Right cardiac atrium (tissue), 5 donors: ENCODE measurements around the gene SNIP1. TPM values are rescaled to one million over a fixed set of nuclear protein-coding genes. Genes with fewer than 3 reads are reported as not detected.
"Not testable (repeated sequence)": the region's sequence is repeated elsewhere in the genome, so short reads cannot be mapped to it uniquely, and the experiment has no call there.

Experiments
- ATAC-seq, 2 donors: fragments of 200-7000 bp; cut with Tn5 transposase; one replicate each; pipeline versions ENCODE4 v1.8.0 to v1.9.1; 2020; ENCODE audit warnings: moderate library complexity in 2 of 2, mild to moderate bottlenecking in 1 of 2
- DNase-seq, 3 donors: peaks; one replicate each; pipeline ENCODE4 v3.0.0-alpha.2; 2020
- H3K27ac ChIP-seq: one replicate; pipeline ENCODE4 v1.5.1; 2013; ENCODE audit warnings: mild to moderate bottlenecking, low read length, control low read depth, moderate library complexity
- H3K27me3 ChIP-seq: one replicate; pipeline ENCODE4 v1.6.1; 2013; ENCODE audit not compliant: control insufficient read depth, insufficient read depth
- H3K4me1 ChIP-seq: one replicate; pipeline ENCODE4 v1.6.1; 2013; ENCODE audit warnings: low read length; ENCODE audit not compliant: control insufficient read depth, insufficient read depth
- H3K4me3 ChIP-seq: one replicate; pipeline ENCODE4 v1.5.1; 2013; ENCODE audit warnings: low read length, control low read depth
- H3K9me3 ChIP-seq: one replicate; pipeline ENCODE4 v1.6.1; 2013; ENCODE audit warnings: low read length; ENCODE audit not compliant: control insufficient read depth
- WGBS: extraction: QIAGEN DNeasy Blood & Tissue Kit; methylation state at CpG from one replicate; pipeline ENCODE4 v1.1.7; 2013; 5-methylcytosine and 5-hydroxymethylcytosine counted together
- intact Hi-C, 4 donors: fragments of 100-400 bp; cut with DNase I; formaldehyde crosslinking; loops; one replicate each; pipeline versions ENCODE4 v1.11.0 to v1.14.0; 2022 to 2023
- polyA plus RNA-seq: library from polyadenylated mRNA; stranded (reverse); fragments of 200-250 nt; gene quantifications from one replicate; pipeline ENCODE4 v1.2.3, GENCODE V29; 2013
- total RNA-seq, 4 donors: library from RNA; stranded (reverse); fragmentation: NEBNext Ultra II Directional; extraction: Animal tissue kit (Norgen Biotek cat#: 25700); gene quantifications; one replicate each; pipeline ENCODE4 v1.2.1, GENCODE V29; 2021
- donor health status: healthy with polysubstance abuse.
- donor health status: DM: no; HTN: yes; CAD: no.
- donor health status: DM: no; HTN: no; CAD: no.
- donor health status: DM: no; HTN: yes; CAD: no; lungs with severe emphysema.
- donor health status: DM: yes; HTN: yes; CAD: no.

The SNIP1 gene
- total and polyA plus RNA-seq, 5 donors = 4.5 to 9.9 (median 8.0) TPM

- no peak for ATAC-seq
- H3K27me3 ChIP-seq = no peaks in the 10 kb centered on the region
- intact Hi-C loops = no loop called here
- no peaks in the 10 kb centered on the region for H3K9me3 ChIP-seq
- H3K4me3 ChIP-seq = no peak overlapping the region
- H3K27ac ChIP-seq = no peak overlapping the region
- no peak for DNase-seq
- 58% methylated on average over 1 of the region's 1 CpG for WGBS
- peaks cover 3% of the 10 kb centered on the region for H3K4me1 ChIP-seq
Measured at GRCh38 chr1:37558411-37558810, 4.3 kb upstream of the SNIP1 start.

DNA sequence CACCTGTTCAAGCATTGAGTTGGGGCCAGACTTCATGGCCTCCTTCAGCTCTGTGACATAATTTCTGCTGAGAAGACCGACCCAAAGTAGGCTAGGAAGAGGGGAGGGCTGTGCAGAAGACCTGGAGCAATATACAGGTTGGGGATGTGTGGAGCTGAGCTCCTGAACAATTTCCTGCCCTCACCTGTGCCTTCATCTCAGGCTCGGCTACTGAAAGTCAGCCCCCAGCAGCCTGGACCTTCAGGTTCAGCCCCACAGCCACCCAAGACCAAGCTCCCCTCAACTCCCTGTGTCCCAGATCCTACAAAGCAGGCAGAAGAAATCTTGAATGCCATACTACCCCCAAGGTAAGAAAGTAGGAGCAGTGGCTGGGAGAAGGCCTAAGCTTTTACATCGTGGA lies 3.3 kb upstream of the SNIP1 start:
- H3K4me1 ChIP-seq = peaks cover 6% of the 10 kb centered on the region
- ATAC-seq (no peak), DNase-seq (no peak)
- H3K9me3 ChIP-seq = no peaks in the 10 kb centered on the region
- WGBS = 85% methylated on average over 3 of the region's 3 CpGs
- no peak overlapping the region for H3K27ac ChIP-seq
- no peaks in the 10 kb centered on the region for H3K27me3 ChIP-seq
- intact Hi-C loops = no loop called here
- no peak overlapping the region for H3K4me3 ChIP-seq

- peaks cover 6% of the 10 kb centered on the region for H3K4me1 ChIP-seq
- H3K9me3 ChIP-seq = no peaks in the 10 kb centered on the region
- intact Hi-C loops = no loop called here
- DNase-seq (peak; percentile 90 to 95 (median 93)), ATAC-seq (peak; percentile 92 to 94)
- H3K27ac ChIP-seq = no peak within 1 kb of the TSS
- WGBS = 8% methylated on average over 31 of the region's 31 CpGs
- no peaks in the 10 kb centered on the region for H3K27me3 ChIP-seq
- H3K4me3 ChIP-seq = peak within 1 kb of the TSS; percentile 47
Measured at GRCh38 chr1:37556712-37557196, 2.7 kb upstream of the SNIP1 start, which contains the start of gene DNALI1. TSS of gene DNALI1 (plus strand) at chr1:37556940. CDS start at chr1:37556995, 55 bp downstream.

DNA sequence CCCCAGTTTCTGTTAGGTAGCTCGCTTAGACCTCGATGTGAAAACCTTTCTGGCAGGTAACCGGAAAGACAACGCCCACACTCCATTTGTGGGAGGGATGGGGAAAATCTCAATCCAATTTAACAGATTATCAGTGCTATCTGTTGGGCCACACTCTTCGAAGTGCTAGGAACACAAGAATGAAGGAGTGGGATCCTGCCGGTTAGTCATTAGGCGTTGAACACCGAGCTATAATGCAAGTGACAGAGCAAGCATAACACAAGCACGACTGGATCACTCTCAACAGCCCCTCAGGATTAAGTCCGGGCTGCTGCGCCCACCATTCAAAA lies 531 bp downstream of the SNIP1 start:
- ATAC-seq = no peak
- intact Hi-C loops = no loop called here
- H3K4me1 ChIP-seq = peaks cover 6% of the 10 kb centered on the region

DNA sequence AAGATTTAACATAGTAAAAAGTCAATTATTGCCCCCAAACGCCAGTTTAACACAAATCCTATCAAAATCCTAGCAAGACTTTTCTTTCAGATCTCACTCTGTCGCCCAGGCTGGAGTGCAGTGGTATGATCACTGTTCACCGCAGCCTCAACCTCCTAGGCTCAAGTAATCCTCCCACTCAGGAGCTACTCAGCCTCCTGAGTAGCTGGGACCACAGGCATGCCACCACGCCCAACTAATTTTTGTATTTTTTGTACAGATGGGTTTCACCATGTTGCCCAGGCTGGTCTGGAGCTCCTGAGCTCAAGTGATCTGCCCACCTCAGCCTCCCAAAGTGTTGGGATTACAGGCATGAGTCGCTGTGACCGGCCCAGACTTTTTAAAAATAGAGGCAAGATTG lies 4.8 kb downstream of the SNIP1 start:
- 94% methylated on average over 6 of the region's 6 CpGs for WGBS
- no peak overlapping the region for H3K27ac ChIP-seq
- intact Hi-C loops = no loop called here
- H3K9me3 ChIP-seq = no peaks in the 10 kb centered on the region
- DNase-seq (no peak), ATAC-seq (no peak)
- peaks cover 3% of the 10 kb centered on the region for H3K4me1 ChIP-seq
- no peaks in the 10 kb centered on the region for H3K27me3 ChIP-seq
- no peak overlapping the region for H3K4me3 ChIP-seq

More for the DNA sequence above, 531 bp downstream of the SNIP1 start:
- Histone ChIP-seq H3K4me3 (peak overlapping the region; percentile 67), H3K9me3 (no peaks in the 10 kb centered on the region), H3K27ac (peak overlapping the region; percentile 56), H3K27me3 (no peaks in the 10 kb centered on the region)
- DNase-seq = no peak
- 4% methylated on average over 11 of the region's 11 CpGs for WGBS

- intact Hi-C loops = no loop called here
- no peak for ATAC-seq
- DNase-seq = no peak
- Histone ChIP-seq H3K27me3 (no peaks in the 10 kb centered on the region), H3K4me1 (no peaks in the 10 kb centered on the region), H3K27ac (no peak overlapping the region), H3K4me3 (no peak overlapping the region), H3K9me3 (no peaks in the 10 kb centered on the region)
- 73% methylated on average over 5 of the region's 5 CpGs for WGBS
Measured at GRCh38 chr1:37545019-37545418, 9.1 kb downstream of the SNIP1 start.

DNA sequence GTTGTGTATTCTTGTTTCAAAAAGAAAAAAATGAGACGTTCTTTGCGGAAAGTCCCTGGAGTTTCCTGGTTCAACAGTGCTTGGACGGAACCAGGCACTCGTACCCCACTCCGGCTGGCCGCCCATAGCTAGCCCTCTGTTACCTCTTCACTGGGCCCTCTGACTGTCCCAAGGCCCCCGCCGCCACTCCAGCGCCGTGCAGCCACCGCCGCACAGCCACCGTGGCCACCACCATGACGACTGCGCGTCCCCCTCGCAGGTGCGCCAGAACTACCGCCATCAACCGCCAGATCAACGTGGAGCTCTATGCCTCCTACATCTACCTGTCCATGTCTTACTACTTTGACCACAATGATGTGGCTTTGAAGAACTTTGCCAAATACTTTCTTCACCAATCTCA lies 9.6 kb downstream of the SNIP1 start:
- ATAC-seq (peak in 1 of 2 donors; percentile 16), DNase-seq (no peak)
- Histone ChIP-seq H3K4me1 (no peaks in the 10 kb centered on the region), H3K4me3 (no peak overlapping the region), H3K27ac (no peak overlapping the region), H3K9me3 (no peaks in the 10 kb centered on the region), H3K27me3 (no peaks in the 10 kb centered on the region)
- intact Hi-C loops = no loop called here
- 96% methylated on average over 21 of the region's 21 CpGs for WGBS

GRCh38 chr1:37540036-37540785 lies 13.9 kb downstream of the SNIP1 start:
- WGBS = 95% methylated on average over 30 of the region's 30 CpGs
- H3K27me3 ChIP-seq = no peaks in the 10 kb centered on the region
- H3K4me3 ChIP-seq = no peak overlapping the region
- no peaks in the 10 kb centered on the region for H3K9me3 ChIP-seq
- H3K27ac ChIP-seq = no peak overlapping the region
- no peak for ATAC-seq
- intact Hi-C loops = no loop called here
- DNase-seq = no peak
- H3K4me1 ChIP-seq = no peaks in the 10 kb centered on the region

GRCh38 chr1:37539154-37539553 lies 14.9 kb downstream of the SNIP1 start:
- ATAC-seq, H3K4me3 ChIP-seq, H3K9me3 ChIP-seq, intact Hi-C loops, DNase-seq, H3K4me1 ChIP-seq, H3K27me3 ChIP-seq, H3K27ac ChIP-seq: not testable (repeated sequence)
- 93% methylated on average over 10 of the region's 10 CpGs for WGBS

- no peak overlapping the region for H3K27ac ChIP-seq
- no peaks in the 10 kb centered on the region for H3K9me3 ChIP-seq
- no peaks in the 10 kb centered on the region for H3K27me3 ChIP-seq
- H3K4me1 ChIP-seq = no peaks in the 10 kb centered on the region
- DNase-seq = no peak
- 90% methylated on average over 2 of the region's 2 CpGs for WGBS
- intact Hi-C loops = no loop called here
- H3K4me3 ChIP-seq = no peak overlapping the region
- no peak for ATAC-seq
Measured at GRCh38 chr1:37537378-37537777, 16.7 kb downstream of the SNIP1 start.

- Histone ChIP-seq H3K27ac (no peak overlapping the region), H3K4me1 (no peaks in the 10 kb centered on the region), H3K27me3 (no peaks in the 10 kb centered on the region), H3K4me3 (no peak overlapping the region), H3K9me3 (no peaks in the 10 kb centered on the region)
- WGBS = 91% methylated on average over 4 of the region's 4 CpGs
- ATAC-seq (no peak), DNase-seq (no peak)
- intact Hi-C loops = no loop called here
Measured at GRCh38 chr1:37533317-37534093, 20.6 kb downstream of the SNIP1 start.
